ENCODE measurements around the gene ZNF516. TPM values are rescaled to one million over a fixed set of nuclear protein-coding genes. Genes with fewer than 3 reads are reported as not detected.

Gene ZNF516
- total and polyA plus RNA-seq, 2 of the 4 experiments (the other 2 are of a cell fraction): 7.9 to 16.9 TPM

DNA sequence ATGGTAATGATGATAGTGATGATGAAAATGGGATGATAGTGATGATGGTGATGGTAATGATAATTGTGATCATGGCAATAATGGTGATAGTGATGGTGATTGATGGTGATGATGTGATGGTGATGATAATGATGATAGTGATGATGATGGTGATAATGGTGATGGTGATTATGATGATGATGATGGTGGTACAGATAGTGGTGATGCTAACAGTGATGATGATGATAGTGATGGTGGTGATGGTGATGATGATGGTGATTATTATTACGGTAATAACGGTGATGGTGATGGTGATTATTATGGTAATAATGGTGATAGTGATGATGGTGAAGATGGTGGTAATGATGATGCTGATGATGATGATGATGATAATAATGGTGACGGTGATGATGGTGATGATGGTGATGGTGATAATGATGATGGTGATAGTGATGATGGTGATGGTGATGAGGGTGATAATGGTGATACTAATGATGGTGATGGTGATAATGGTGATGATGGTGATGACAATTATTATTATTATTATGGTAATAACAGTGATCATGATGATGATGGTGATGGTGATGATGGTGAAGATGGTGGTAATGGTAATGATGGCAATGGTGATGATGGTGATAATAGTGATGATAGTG is 151.0 kb downstream of the ZNF516 start:
- no peak overlapping the region for H2BK5ac ChIP-seq (ENCODE audit: low read depth, low read length, poor library complexity, severe bottlenecking)
- BruUV-seq (replicated peaks): no TSS peak
- no peak overlapping the region for H3K4ac ChIP-seq (ENCODE audit: low read depth, low read length)
- dilution Hi-C loops (cut with HindIII; ENCODE audit: low sequenced_read_pairs, unreplicated experiment) (no loop called here), intact Hi-C loops (cut with micrococcal nuclease) (loop anchor here (10.0 kb wide), 2 partner anchors 869 to 1239 kb away; no protein-coding TSS in a partner anchor), in situ Hi-C loops (cut with MboI; ENCODE audit: low sequenced_read_pairs) (no loop called here)
- no peak overlapping the region for H2BK20ac ChIP-seq (ENCODE audit: low read depth, low read length)
- no peak overlapping the region for H3K14ac ChIP-seq (replicated peaks; ENCODE audit: low read depth, low read length)
- TF ChIP-seq RAD21 (IDR thresholded peaks at IDR 0.05; ENCODE audit: low read length) (no peak), POLR2A (IDR thresholded peaks at IDR 0.05; ENCODE audit: low read depth, low read length) (no peak), NFE2L2 (IDR thresholded peaks at IDR 0.05; ENCODE audit: low read depth, low read length) (no peak), CEBPB (IDR thresholded peaks at IDR 0.05; ENCODE audit: low read depth, low read length) (no peak), RCOR1 (IDR thresholded peaks at IDR 0.05; ENCODE audit: insufficient replicate concordance, low read length) (no peak), MXI1 (IDR thresholded peaks at IDR 0.05; ENCODE audit: borderline replicate concordance, low read depth, low read length) (no peak), RFX5 (IDR thresholded peaks at IDR 0.05; ENCODE audit: low read depth, low read length) (no peak), FOS (IDR thresholded peaks at IDR 0.05; ENCODE audit: low read depth, low read length) (no peak), BHLHE40 (IDR thresholded peaks at IDR 0.05; ENCODE audit: low read depth, low read length) (no peak), CHD1 (IDR thresholded peaks at IDR 0.05; ENCODE audit: low read depth, low read length) (no peak), SMC3 (IDR thresholded peaks at IDR 0.05; ENCODE audit: low read depth, low read length) (no peak)
- TF ChIP-seq, protein P1, sequence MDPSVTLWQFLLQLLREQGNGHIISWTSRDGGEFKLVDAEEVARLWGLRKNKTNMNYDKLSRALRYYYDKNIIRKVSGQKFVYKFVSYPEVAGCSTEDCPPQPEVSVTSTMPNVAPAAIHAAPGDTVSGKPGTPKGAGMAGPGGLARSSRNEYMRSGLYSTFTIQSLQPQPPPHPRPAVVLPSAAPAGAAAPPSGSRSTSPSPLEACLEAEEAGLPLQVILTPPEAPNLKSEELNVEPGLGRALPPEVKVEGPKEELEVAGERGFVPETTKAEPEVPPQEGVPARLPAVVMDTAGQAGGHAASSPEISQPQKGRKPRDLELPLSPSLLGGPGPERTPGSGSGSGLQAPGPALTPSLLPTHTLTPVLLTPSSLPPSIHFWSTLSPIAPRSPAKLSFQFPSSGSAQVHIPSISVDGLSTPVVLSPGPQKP (IDR thresholded peaks at IDR 0.05; ENCODE audit: borderline replicate concordance, low read depth, low read length): no peak
- TF ChIP-seq, protein P2, sequence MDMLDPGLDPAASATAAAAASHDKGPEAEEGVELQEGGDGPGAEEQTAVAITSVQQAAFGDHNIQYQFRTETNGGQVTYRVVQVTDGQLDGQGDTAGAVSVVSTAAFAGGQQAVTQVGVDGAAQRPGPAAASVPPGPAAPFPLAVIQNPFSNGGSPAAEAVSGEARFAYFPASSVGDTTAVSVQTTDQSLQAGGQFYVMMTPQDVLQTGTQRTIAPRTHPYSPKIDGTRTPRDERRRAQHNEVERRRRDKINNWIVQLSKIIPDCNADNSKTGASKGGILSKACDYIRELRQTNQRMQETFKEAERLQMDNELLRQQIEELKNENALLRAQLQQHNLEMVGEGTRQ (IDR thresholded peaks at IDR 0.05; ENCODE audit: low read depth, low read length): no peak
- no peak overlapping the region for H2BK120ac ChIP-seq (ENCODE audit: low read depth, low read length)
- whole genome bisulfite sequencing, 2 experiments (ENCODE audit: extremely low coverage in 2 of 2, insufficient read length in 1 of 2): 86 to 100% methylated on average over 2 to 3 of the region's 3 CpGs
- no peak overlapping the region for H2AK9ac ChIP-seq (replicated peaks; ENCODE audit: low read depth, low read length, poor library complexity)
- H3K27ac ChIP-seq (ENCODE audit: insufficient read depth, low read length): no peak overlapping the region
- no peak for ATAC-seq (ENCODE audit: low read depth)
- H3K9me3 ChIP-seq (ENCODE audit: control insufficient read depth, insufficient read depth, low read length): peaks cover 6% of the 10 kb centered on the region; the same call in 1 of the 2 replicates
- no peak overlapping the region for H4K91ac ChIP-seq (ENCODE audit: insufficient read depth, low read depth, low read length)
- POLR2A ChIA-PET (ENCODE audit: unreplicated experiment): no interaction called here
- H3K4me2 ChIP-seq (ENCODE audit: low read depth, low read length): no peak overlapping the region
- H2AFZ ChIP-seq (replicated peaks; ENCODE audit: low read length, poor library complexity): no peak overlapping the region
- H3K36me3 ChIP-seq (ENCODE audit: control insufficient read depth, insufficient read depth, low read length): no peaks in the 10 kb centered on the region
- H2BK15ac ChIP-seq (ENCODE audit: low read depth, low read length): no peak overlapping the region
- H4K8ac ChIP-seq (ENCODE audit: low read depth in 2 of 2, low read length in 2 of 2): no peak overlapping the region
- no peak overlapping the region for H2AK5ac ChIP-seq (ENCODE audit: low read depth, low read length)
- no peak overlapping the region for H3K18ac ChIP-seq (ENCODE audit: low read depth, low read length)
- no peak overlapping the region for H4K5ac ChIP-seq (ENCODE audit: low read depth, low read length)
- no peaks in the 10 kb centered on the region for H3K4me1 ChIP-seq (ENCODE audit: control insufficient read depth, insufficient read depth, low read length)
- H3K27me3 ChIP-seq (ENCODE audit: control insufficient read depth, insufficient read depth, low read length): no peaks in the 10 kb centered on the region
- CTCF ChIA-PET: no interaction called here
- H3K79me1 ChIP-seq (ENCODE audit: low read depth in 1 of 2, low read length in 2 of 2): no peaks in the 10 kb centered on the region
- no peak overlapping the region for H3K9ac ChIP-seq (ENCODE audit: low read depth, low read length)
- no peak overlapping the region for H3K56ac ChIP-seq (ENCODE audit: extremely low read depth, insufficient read depth, low read length)
- H3K23ac ChIP-seq (ENCODE audit: low read depth, low read length): no peak overlapping the region
- DNase-seq: no peak
- H3K9me1 ChIP-seq (ENCODE audit: insufficient read depth, low read length): no peaks in the 10 kb centered on the region
- no peaks in the 10 kb centered on the region for H4K20me1 ChIP-seq (ENCODE audit: insufficient read depth, low read length)
- no peak overlapping the region for H3K4me3 ChIP-seq (ENCODE audit: insufficient read depth, low read depth, low read length)
